Testis (tissue), 3 donors: ENCODE results near the gene SAMD11. TPM values are rescaled to one million over a fixed set of nuclear protein-coding genes. Genes with fewer than 3 reads are reported as not detected.
A peak's percentile ranks its signal among the peaks of the same experiment; 100 is the strongest.
"Not testable (repeated sequence)": the region's sequence is repeated elsewhere in the genome, so short reads cannot be mapped to it uniquely, and the experiment has no call there.

Experiments
- DNase-seq: peaks from one replicate; pipeline ENCODE4 v3.0.0-alpha.2; 2019
- H3K27ac ChIP-seq, 2 donors: fragments of 200-600 bp; sonication (generic); one replicate each; pipeline ENCODE4 v1.5.1; 2019
- H3K27me3 ChIP-seq: fragments of 200-600 bp; sonication (generic); one replicate; pipeline ENCODE4 v1.5.1; 2019
- H3K36me3 ChIP-seq: fragments of 200-600 bp; sonication (generic); one replicate; pipeline ENCODE4 v1.5.1; 2017; ENCODE audit warnings: low read depth; ENCODE audit errors: missing control alignments
- H3K4me1 ChIP-seq: fragments of 200-600 bp; sonication (generic); one replicate; pipeline ENCODE4 v1.5.1; 2019
- H3K4me3 ChIP-seq, 2 donors: fragments of 200-600 bp; sonication (generic); one replicate each; pipeline ENCODE4 v1.5.1; 2017 to 2019
- H3K9me3 ChIP-seq: fragments of 200-600 bp; sonication (generic); one replicate; pipeline ENCODE4 v1.5.1; 2017
- POLR2A ChIP-seq: fragments of 450-650 bp; IDR thresholded peaks from one replicate; pipeline ENCODE4 v1.6.1; 2017; ENCODE audit warnings: antibody characterized with exemption, mild to moderate bottlenecking, moderate library complexity
- WGBS, 2 donors: methylation state at CpG; one replicate each; pipeline ENCODE4 v1.1.5; 2018; 5-methylcytosine and 5-hydroxymethylcytosine counted together
- intact Hi-C: fragments of 100-400 bp; cut with DNase I; formaldehyde crosslinking; loops from one replicate; pipeline ENCODE4 v1.15.1; 2023; ENCODE audit warnings: low total_unique reads
- polyA plus RNA-seq: library from polyadenylated mRNA; stranded (reverse); fragments of 350-450 nt; fragmentation: Illumina TruSeq; extraction: RNeasy Lipid Tissue Mini Kit (QIAGEN cat#74804); gene quantifications from one replicate; pipeline ENCODE4 v1.2.3, GENCODE V29; 2014; ENCODE audit warnings: low read depth, low replicate concordance; ENCODE audit not compliant: insufficient read depth
- total RNA-seq, 2 donors: library from RNA; depleted of rRNA; stranded (reverse); fragments of >200 nt; gene quantifications; one replicate each; pipeline ENCODE4 v1.2.3, GENCODE V29; 2016
- TF ChIP-seq, protein P1 (sequence below), 3 experiments: fragments of 450-650 bp in 2 of 3; fragments of 200-600 bp in 1 of 3; sonication (generic) in 1 of 3; IDR thresholded peaks; one replicate each; pipeline ENCODE4 v1.5.1; 2016 to 2019; ENCODE audit warnings: antibody characterized with exemption in 3 of 3, mild to moderate bottlenecking in 2 of 3, moderate library complexity in 1 of 3

Gene SAMD11
- total and polyA plus RNA-seq, 3 donors from 2014 or later, result 7.9 to 47.2 (median 36.9) TPM

DNA sequence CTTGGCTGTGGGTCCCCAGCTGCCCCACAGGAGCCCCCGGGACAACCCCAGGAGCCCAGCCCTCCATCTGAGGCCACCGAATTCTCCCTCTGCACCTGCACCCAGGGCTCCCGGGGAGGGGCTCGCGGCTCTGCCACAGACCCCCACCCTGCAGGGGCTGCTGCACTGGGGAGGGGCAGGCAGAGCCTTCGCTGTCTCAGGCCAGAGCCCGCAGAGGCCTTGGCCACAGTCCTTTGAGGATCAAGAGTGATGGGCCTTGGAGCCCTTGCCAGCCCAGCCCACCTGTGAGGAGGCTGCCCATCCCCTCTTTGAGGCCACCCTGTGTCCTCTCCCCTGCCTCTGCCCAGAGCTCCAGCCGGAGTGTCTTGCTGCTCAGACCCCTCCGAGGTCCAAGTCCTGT, 51.6 kb downstream of the SAMD11 start:
- Histone ChIP-seq H3K4me1 (peaks cover 5% of the 10 kb centered on the region), H3K27ac (no peak overlapping the region), H3K27me3 (no peaks in the 10 kb centered on the region), H3K36me3 (no peaks in the 10 kb centered on the region), H3K4me3 (no peak overlapping the region), H3K9me3 (no peaks in the 10 kb centered on the region)
- intact Hi-C loops, result loop anchor here (10.0 kb wide), 1 partner anchor 71 kb away; no protein-coding TSS in a partner anchor
- TF ChIP-seq, protein P1, sequence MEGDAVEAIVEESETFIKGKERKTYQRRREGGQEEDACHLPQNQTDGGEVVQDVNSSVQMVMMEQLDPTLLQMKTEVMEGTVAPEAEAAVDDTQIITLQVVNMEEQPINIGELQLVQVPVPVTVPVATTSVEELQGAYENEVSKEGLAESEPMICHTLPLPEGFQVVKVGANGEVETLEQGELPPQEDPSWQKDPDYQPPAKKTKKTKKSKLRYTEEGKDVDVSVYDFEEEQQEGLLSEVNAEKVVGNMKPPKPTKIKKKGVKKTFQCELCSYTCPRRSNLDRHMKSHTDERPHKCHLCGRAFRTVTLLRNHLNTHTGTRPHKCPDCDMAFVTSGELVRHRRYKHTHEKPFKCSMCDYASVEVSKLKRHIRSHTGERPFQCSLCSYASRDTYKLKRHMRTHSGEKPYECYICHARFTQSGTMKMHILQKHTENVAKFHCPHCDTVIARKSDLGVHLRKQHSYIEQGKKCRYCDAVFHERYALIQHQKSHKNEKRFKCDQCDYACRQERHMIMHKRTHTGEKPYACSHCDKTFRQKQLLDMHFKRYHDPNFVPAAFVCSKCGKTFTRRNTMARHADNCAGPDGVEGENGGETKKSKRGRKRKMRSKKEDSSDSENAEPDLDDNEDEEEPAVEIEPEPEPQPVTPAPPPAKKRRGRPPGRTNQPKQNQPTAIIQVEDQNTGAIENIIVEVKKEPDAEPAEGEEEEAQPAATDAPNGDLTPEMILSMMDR (IDR thresholded peaks at IDR 0.05), result no peak
- no peak for TF ChIP-seq POLR2A
- no peak for DNase-seq
- 60 to 64% methylated on average over 4 to 9 of the region's 9 CpGs for WGBS, 2 donors

DNA sequence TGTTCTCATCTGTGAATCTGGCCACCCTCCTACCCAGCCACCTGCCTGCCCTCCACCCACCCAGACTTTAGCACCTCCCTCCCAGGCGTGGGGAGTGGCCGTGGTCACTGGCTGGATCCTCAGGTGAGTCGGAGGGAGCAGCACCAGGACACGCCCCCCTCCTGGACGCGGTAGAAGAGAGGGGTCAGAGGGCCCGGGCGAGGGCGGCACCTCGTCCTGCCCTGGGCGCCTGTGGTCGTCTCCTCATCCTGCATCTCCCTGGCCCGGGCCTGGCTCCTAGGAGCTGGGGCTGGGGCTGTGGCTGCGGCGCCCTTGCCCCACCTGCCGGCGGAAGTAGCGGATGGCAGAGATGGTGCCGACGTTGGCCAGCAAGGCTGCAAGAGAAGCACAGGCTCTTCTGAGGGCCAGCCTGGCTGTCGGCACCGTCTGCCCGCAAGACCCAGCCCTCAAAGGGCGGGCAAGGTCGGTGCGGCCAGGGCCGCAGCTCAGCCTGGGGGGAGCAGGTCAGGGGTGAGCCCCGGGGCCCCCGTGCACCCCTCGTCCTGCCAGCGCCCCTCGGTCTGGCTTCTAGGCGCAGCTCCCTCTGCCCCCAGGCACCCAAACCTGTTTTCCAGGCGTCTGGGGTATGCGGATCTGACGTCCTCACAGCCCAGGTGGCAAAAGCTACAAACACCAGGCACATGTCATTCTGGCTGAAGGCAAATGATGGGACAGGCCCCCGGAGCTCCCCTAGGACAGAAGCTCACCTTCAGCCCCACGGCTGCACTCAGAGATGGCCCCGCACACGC, 52.4 kb downstream of the SAMD11 start:
- TF ChIP-seq, protein P1 (IDR thresholded peaks at IDR 0.05), result peak; percentile 53 to 68 (median 62)
- no peak for TF ChIP-seq POLR2A
- Histone ChIP-seq H3K9me3 (no peaks in the 10 kb centered on the region), H3K36me3 (no peaks in the 10 kb centered on the region), H3K27me3 (no peaks in the 10 kb centered on the region), H3K4me1 (peaks cover 5% of the 10 kb centered on the region), H3K4me3 (no peak overlapping the region), H3K27ac (no peak overlapping the region)
- intact Hi-C loops, result loop anchor here (10.0 kb wide), 1 partner anchor 71 kb away; no protein-coding TSS in a partner anchor
- 5% methylated on average over 15 to 40 of the region's 40 CpGs for WGBS, 2 donors
- peak; percentile 77 for DNase-seq

DNA sequence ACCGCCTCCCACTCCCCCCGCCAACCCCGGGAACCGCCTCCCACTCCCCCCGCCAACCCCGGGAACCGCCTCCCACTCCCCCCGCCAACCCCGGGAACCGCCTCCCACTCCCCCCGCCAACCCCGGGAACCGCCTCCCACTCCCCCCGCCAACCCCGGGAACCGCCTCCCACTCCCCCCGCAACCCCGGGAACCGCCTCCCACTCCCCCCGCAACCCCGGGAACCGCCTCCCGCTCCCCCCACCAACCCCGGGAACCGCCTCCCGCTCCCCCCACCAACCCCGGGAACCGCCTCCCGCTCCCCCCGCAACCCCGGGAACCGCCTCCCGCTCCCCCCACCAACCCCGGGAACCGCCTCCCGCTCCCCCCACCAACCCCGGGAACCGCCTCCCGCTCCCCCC, 53.1 kb downstream of the SAMD11 start:
- not testable (repeated sequence) for H3K4me1 ChIP-seq, H3K4me3 ChIP-seq, H3K36me3 ChIP-seq, DNase-seq, H3K27ac ChIP-seq, H3K9me3 ChIP-seq, H3K27me3 ChIP-seq
- no CpG with 5 or more reads among the region's 39 CpGs for WGBS, 2 donors
- intact Hi-C loops, result loop anchor here (10.0 kb wide), 1 partner anchor 72 kb away; no protein-coding TSS in a partner anchor

DNA sequence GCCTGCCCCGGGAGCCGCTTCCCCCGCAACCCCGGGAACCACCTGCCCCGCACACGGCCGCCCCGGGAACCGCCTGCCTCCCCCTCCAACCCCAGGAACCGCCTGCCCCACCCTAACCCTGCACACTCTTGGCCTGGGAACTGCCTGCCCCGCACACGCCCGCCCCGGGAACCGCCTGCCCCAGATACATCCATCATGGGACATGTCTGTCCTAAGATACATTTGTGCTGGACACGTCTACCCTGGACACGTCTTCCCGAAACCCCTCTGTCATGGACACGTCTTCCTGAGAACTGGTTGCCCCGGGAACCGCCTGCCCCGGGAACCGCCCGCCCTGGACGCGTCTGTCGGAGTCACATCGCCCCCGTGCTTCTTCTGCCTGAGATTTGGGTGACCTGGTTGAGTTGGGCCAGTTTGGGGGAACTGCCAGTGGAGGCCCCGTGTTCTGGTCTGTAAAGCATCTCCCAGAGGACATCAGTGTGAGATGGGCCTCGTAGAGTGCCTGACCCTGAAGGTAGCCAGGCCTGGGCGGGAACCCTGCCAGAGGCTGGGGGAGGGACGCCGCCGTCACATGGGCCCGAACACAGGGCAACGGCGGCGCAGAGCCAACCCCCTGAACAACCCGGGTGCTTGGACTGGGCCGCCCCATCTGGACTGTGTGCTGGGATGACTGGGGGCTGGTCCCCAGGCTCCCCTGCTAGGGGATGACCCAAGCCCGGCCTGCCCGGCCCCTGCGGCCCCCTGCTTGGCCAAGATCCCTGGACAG, 54.5 kb downstream of the SAMD11 start:
- WGBS, 2 donors, result 70 to 74% methylated on average over 31 to 35 of the region's 44 CpGs
- no peak overlapping the region for H3K27ac ChIP-seq
- no peak for TF ChIP-seq POLR2A
- TF ChIP-seq, protein P1 (IDR thresholded peaks at IDR 0.05), result no peak
- intact Hi-C loops, result loop anchor here (10.0 kb wide), 1 partner anchor 73 kb away; no protein-coding TSS in a partner anchor
- no peak for DNase-seq
- no peaks in the 10 kb centered on the region for H3K36me3 ChIP-seq
- no peaks in the 10 kb centered on the region for H3K9me3 ChIP-seq
- peaks cover 5% of the 10 kb centered on the region for H3K4me1 ChIP-seq
- no peak overlapping the region for H3K4me3 ChIP-seq
- no peaks in the 10 kb centered on the region for H3K27me3 ChIP-seq
